ENCODE data around the gene TM9SF2.
"Not testable (repeated sequence)": the region's sequence is repeated elsewhere in the genome, so short reads cannot be mapped to it uniquely, and the experiment has no call there.

Gene TM9SF2

DNA sequence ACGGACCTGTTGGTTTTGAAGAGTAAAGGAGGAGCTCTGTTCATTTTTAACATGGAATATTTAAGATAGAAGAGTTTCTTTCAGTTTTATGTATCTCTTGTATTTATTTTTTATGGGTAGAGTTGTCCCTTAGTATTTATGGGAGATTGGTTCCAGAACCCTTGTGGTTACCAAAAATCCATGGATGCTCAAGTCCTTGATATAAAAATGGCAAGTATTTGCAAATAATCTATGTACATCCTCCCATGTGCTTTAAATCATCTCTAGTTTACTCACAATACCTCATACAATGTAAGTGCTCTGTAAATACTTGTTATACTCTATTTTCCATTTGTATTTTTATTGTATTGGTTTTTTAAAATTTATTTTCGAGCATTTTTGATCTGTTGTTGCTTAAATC lies 63.1 kb downstream of the TM9SF2 start:
- peaks cover 7 to 18% of the 10 kb centered on the region in 2 donors for H3K36me3 ChIP-seq (ENCODE audit: control insufficient read depth in 1 of 2, insufficient read depth in 2 of 2, low read length in 2 of 2)
- H3K9me3 ChIP-seq (ENCODE audit: control insufficient read depth in 1 of 2, low read length in 2 of 2) = no peaks in the 10 kb centered on the region
- no peaks in the 10 kb centered on the region for H3K4me1 ChIP-seq (ENCODE audit: control insufficient read depth in 1 of 2, insufficient read depth in 2 of 2, low read length in 2 of 2)
- H3K27ac ChIP-seq (ENCODE audit: low read length) = no peak overlapping the region
- no peaks in the 10 kb centered on the region for H3K27me3 ChIP-seq (ENCODE audit: low read depth, low read length)
- H3K4me3 ChIP-seq (ENCODE audit: low read depth in 1 of 2, low read length in 2 of 2) = no peak overlapping the region

DNA sequence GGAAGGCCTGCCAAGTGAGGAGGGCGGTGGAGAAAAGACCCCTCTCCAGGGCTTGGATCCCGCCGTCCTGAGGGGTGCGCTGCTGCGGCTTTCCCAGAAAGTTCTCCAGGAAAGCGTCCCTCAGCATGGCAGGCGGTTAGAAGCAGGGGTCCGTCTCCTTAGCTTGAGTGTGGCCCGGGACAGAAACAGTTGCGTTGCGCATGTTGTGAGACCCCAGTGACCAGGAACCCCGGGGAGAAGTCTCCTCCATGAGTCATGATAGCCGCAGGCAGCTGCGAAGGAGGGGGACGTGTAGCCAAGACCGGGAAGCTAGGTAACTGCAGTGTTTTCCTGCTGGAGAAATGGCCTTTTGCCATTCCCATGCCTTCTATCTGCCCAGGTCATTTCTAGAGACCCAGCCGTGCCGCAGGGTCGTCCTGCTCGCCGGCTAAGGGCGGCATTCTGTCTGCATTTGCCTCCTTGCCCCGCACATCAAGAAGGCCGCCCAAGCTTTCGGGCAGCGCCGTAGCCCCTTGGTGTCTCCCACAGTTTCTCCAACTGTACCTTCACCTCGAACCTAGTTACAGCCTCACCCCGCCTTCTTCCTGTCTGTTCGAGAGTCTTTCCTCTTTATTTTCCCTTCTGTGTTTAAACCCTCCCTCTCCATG lies 64.3 kb downstream of the TM9SF2 start:
- H3K4me1 ChIP-seq (ENCODE audit: control insufficient read depth in 1 of 2, insufficient read depth in 2 of 2, low read length in 2 of 2) = no peaks in the 10 kb centered on the region
- H3K4me3 ChIP-seq (ENCODE audit: low read depth in 1 of 2, low read length in 2 of 2) = peak overlapping the region; percentile 40 to 45
- no peaks in the 10 kb centered on the region for H3K9me3 ChIP-seq (ENCODE audit: control insufficient read depth in 1 of 2, low read length in 2 of 2)
- H3K36me3 ChIP-seq (ENCODE audit: control insufficient read depth in 1 of 2, insufficient read depth in 2 of 2, low read length in 2 of 2) = peaks cover 0 to 16% of the 10 kb centered on the region in 2 donors
- H3K27ac ChIP-seq (ENCODE audit: low read length) = no peak overlapping the region
- no peaks in the 10 kb centered on the region for H3K27me3 ChIP-seq (ENCODE audit: low read depth, low read length)

DNA sequence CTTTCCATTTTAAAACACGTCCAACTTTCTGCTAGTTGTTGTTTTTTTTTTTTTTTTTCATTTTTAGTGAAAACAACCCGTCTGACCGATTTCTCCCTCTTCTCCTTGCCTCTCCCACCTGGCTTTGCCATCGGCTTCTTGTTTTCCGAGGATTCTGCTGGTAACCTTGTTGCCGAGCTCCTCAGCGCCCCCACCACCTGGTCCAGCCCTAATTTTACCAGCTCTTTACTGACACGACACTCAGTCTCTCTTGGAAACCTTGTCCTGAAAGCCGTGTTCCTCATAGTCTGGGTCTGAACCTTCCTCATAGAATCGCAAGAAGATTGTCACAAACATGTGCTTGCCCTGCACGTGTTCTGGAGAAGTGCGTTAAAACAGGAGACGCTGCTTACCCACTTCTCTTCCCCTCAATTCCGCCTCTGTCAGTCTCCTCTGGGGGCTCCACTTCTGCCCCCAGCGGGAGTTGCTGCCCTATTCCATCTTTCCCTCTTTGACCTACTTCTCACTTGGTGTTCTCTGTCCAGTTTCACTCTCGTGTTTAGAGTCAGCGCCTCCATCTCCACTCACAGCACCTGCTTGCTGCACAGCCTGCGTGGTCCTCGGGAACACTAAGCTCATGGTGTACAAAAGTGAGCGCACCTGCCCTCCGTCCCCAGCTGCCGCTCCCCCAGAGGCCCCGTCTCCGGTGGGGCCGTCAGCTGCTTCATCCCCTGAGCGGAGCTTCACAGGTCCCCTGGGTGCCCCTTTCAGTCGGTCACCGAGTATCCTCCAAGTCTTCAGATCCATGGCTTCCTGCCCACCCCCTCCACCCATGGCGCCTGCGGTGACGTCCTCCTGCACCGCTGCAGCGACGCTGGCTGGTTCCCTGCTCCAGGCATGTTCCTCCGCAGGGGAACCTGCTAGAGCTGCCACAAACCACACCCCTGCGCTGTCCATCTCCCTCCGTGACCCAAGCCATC lies 65.1 kb downstream of the TM9SF2 start:
- H3K4me3 ChIP-seq (ENCODE audit: low read depth in 1 of 2, low read length in 2 of 2) = peak overlapping the region; percentile 40 to 45
- H3K27me3 ChIP-seq (ENCODE audit: low read depth, low read length) = no peaks in the 10 kb centered on the region

DNA sequence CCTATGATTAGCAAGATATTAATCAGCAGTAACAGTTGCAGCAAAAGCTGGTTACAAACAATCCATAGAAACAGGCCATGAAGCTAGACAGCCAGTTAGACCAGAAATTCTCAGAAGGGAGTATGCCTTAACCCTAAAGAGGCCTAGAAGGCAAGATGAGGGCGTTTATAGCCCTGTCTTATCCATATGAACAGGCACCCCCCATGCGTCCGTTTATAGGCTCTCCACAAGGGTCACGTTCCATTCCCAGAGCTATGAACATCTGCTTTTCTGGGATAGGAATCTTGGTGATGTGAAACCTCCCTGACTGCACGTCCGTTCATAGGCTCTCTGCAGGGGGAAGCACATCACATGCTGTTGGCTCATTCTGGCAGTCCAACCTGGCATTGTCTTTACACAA lies 67.6 kb downstream of the TM9SF2 start:
- H3K36me3 ChIP-seq (ENCODE audit: control insufficient read depth in 1 of 2, insufficient read depth in 2 of 2, low read length in 2 of 2); H3K27me3 ChIP-seq (ENCODE audit: low read depth, low read length); H3K9me3 ChIP-seq (ENCODE audit: control insufficient read depth in 1 of 2, low read length in 2 of 2); H3K27ac ChIP-seq (ENCODE audit: low read length); H3K4me1 ChIP-seq (ENCODE audit: control insufficient read depth in 1 of 2, insufficient read depth in 2 of 2, low read length in 2 of 2); H3K4me3 ChIP-seq (ENCODE audit: low read depth in 1 of 2, low read length in 2 of 2): not testable (repeated sequence)

More for the DNA sequence above, 65.1 kb downstream of the TM9SF2 start:
- peaks cover 0 to 15% of the 10 kb centered on the region in 2 donors for H3K36me3 ChIP-seq (ENCODE audit: control insufficient read depth in 1 of 2, insufficient read depth in 2 of 2, low read length in 2 of 2)
- no peaks in the 10 kb centered on the region for H3K4me1 ChIP-seq (ENCODE audit: control insufficient read depth in 1 of 2, insufficient read depth in 2 of 2, low read length in 2 of 2)
- H3K9me3 ChIP-seq (ENCODE audit: control insufficient read depth in 1 of 2, low read length in 2 of 2) = no peaks in the 10 kb centered on the region
- no peak overlapping the region for H3K27ac ChIP-seq (ENCODE audit: low read length)

DNA sequence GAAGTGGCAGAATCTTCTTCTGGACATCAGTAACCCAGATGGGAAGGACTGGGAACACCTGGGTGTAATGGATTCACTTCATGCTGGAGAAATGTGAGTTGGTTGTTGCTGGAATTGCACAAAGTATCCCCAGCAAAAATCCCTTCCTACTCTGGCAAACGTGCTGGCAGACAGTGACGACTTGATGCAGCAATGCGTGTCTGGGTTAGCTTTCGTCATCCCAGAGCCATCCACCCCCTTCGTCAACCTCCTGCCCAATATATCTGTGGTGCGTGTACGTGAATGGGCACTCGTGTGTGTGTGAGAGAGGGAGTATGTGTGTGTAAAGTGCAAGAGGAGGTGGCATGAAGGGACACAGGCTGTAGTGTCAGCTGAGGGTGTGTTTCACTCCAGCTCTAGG lies 70.9 kb downstream of the TM9SF2 start:
- no peaks in the 10 kb centered on the region for H3K9me3 ChIP-seq (ENCODE audit: control insufficient read depth in 1 of 2, low read length in 2 of 2)
- no peak overlapping the region for H3K4me3 ChIP-seq (ENCODE audit: low read depth in 1 of 2, low read length in 2 of 2)
- H3K27me3 ChIP-seq (ENCODE audit: low read depth, low read length) = no peaks in the 10 kb centered on the region
- no peak overlapping the region for H3K27ac ChIP-seq (ENCODE audit: low read length)
- no peaks in the 10 kb centered on the region for H3K36me3 ChIP-seq (ENCODE audit: control insufficient read depth in 1 of 2, insufficient read depth in 2 of 2, low read length in 2 of 2)
- H3K4me1 ChIP-seq (ENCODE audit: control insufficient read depth in 1 of 2, insufficient read depth in 2 of 2, low read length in 2 of 2) = no peaks in the 10 kb centered on the region

DNA sequence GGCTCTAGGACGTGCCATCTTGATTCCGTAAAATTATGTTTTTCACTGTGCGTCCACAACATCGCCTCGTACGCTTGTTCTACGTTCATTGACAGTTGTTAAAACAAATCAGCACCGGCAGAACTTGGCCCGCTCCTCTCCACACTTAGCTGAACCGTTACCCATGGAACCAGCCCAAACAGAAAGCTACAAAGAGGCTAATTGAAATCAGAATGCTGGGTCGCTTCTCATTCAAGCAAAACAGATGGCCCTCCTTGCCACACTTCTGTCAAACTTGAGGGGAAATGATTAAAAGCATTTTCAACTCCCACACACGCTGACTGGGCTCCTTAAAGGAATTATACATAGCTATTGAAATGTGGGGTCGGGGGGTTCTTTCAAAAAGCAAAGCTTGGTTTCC lies 71.6 kb downstream of the TM9SF2 start:
- H3K27me3 ChIP-seq (ENCODE audit: low read depth, low read length) = no peaks in the 10 kb centered on the region
- no peaks in the 10 kb centered on the region for H3K36me3 ChIP-seq (ENCODE audit: control insufficient read depth in 1 of 2, insufficient read depth in 2 of 2, low read length in 2 of 2)
- no peaks in the 10 kb centered on the region for H3K4me1 ChIP-seq (ENCODE audit: control insufficient read depth in 1 of 2, insufficient read depth in 2 of 2, low read length in 2 of 2)

DNA sequence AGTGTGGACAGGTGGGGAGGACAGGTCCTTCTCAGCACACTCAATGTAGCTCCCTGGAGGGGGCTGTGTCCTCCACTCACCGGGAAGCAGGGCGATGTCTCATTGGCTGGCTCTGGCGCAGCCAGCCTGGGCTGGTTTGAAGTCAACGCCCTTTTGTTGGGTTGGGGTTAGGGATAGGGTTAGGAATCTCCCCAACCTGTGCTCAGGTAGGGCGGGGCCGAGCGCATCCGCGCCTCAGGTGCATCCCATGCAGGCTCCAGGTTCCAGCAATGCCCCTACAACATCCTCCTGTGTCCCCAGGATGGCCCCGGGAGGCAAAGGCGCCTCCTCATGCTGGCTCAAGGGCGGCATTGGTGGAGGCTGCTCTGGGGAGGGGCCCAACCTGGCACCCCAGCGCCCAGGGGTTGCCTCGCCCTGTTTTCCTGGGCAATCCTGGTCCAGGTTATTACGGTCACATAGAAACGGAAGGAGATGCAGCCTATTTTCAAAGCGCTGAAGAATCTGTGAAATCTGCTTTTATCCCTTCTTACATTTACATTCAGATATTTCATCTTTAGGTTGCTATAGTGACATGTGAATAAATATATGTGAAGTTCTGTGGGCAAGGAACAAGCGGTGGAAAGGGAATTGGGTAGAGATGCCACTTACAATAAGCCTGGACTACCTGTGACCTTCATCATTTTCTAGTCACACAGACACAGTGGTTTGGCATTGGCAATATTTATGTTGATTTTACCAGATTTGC lies 74.3 kb downstream of the TM9SF2 start:
- no peak overlapping the region for H3K4me3 ChIP-seq (ENCODE audit: low read depth in 1 of 2, low read length in 2 of 2)
- peaks cover 0 to 4% of the 10 kb centered on the region in 2 donors for H3K4me1 ChIP-seq (ENCODE audit: control insufficient read depth in 1 of 2, insufficient read depth in 2 of 2, low read length in 2 of 2)
- H3K27ac ChIP-seq (ENCODE audit: low read length) = no peak overlapping the region
- H3K36me3 ChIP-seq (ENCODE audit: control insufficient read depth in 1 of 2, insufficient read depth in 2 of 2, low read length in 2 of 2) = no peaks in the 10 kb centered on the region
- no peaks in the 10 kb centered on the region for H3K27me3 ChIP-seq (ENCODE audit: low read depth, low read length)
- H3K9me3 ChIP-seq (ENCODE audit: control insufficient read depth in 1 of 2, low read length in 2 of 2) = no peaks in the 10 kb centered on the region

More for the DNA sequence above, 71.6 kb downstream of the TM9SF2 start:
- Histone ChIP-seq H3K27ac (ENCODE audit: low read length) (no peak overlapping the region), H3K9me3 (ENCODE audit: control insufficient read depth in 1 of 2, low read length in 2 of 2) (no peaks in the 10 kb centered on the region), H3K4me3 (ENCODE audit: low read depth in 1 of 2, low read length in 2 of 2) (no peak overlapping the region)

DNA sequence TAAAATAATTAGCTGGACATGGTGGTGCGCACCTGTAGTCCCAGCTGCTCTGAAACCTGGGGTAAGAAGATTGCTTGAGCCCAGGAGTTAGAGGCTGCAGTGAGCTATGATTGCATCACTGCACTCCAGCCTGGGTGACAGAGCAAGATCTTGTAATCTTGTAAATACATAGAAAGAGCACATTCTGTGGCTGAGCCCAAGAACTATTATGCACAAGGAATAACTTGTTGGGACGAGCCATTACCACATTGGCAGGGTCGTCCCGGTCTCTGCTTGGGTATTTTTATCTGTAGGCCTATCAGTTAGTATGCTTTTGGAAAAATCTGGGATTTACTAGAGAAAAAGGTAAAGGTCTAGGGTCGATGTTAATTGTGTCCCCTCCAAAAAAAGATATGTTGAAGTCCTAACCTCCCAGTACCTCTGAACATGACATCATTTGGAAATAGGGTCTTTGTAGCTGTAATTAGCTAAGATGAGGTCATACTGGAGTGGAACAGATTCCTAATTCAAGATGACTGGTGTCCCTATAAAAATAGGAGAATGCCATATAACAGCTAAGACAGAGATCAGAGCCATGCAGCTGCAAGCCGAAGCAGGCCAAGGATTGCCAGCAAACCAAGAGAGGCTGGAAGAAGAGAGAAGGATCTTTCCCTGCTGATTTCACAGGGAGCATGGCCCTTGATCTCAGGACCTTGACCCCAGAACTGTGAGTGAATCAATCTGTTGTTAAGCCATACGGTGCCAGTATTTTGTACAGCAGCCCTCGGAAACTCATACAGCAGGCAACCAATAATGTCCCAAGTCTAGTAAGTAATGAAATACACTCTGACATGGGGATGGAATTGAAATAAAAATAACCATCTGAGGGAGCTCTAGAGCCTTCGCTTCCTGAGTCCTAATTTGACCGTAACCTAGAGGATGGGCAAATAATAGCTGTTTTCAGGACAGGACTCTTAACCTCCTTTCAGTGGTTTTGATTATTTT lies 77.0 kb downstream of the TM9SF2 start:
- H3K27me3 ChIP-seq (ENCODE audit: low read depth, low read length) = no peaks in the 10 kb centered on the region

DNA sequence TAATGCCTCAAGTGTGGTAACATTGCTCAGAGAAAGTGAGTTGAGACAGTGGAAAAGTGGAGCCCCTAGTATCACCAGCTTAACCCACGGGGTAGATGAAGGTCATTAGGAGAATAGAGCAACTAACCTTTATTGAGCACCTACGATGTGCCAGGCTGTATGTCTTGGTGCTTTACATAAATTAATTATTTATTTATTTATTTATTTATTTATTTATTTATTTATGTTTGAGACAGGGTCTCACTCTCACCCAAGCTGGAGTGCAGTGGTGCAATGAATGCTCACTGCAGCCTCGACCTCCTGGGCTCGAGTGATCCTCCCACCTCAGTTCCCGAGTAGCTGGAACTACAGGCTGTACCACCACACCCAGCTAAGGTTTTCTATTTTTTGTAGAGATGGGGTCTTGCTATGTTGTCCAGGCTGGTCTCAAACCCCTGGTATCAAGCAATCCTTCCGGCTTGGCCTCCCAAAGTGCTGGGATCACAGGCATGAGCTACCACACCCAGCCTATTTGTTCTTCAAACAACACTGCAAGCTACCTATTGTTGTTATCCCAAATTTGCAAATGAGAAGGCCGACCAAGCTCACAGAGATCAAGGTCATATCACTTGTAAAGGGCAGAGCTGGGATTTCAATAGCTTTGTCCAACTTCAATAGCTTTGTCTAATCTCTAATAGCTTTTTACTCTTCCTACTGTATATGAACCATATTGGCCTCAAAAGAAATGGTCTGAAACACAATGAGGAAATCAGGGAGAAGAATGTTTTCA lies 79.4 kb downstream of the TM9SF2 start:
- H3K9me3 ChIP-seq (ENCODE audit: control insufficient read depth in 1 of 2, low read length in 2 of 2) = no peaks in the 10 kb centered on the region
- H3K36me3 ChIP-seq (ENCODE audit: control insufficient read depth in 1 of 2, insufficient read depth in 2 of 2, low read length in 2 of 2) = no peaks in the 10 kb centered on the region
- peaks cover 0 to 4% of the 10 kb centered on the region in 2 donors for H3K4me1 ChIP-seq (ENCODE audit: control insufficient read depth in 1 of 2, insufficient read depth in 2 of 2, low read length in 2 of 2)
- H3K27me3 ChIP-seq (ENCODE audit: low read depth, low read length) = no peaks in the 10 kb centered on the region
- no peak overlapping the region for H3K27ac ChIP-seq (ENCODE audit: low read length)
- no peak overlapping the region for H3K4me3 ChIP-seq (ENCODE audit: low read depth in 1 of 2, low read length in 2 of 2)

More for the DNA sequence above, 77.0 kb downstream of the TM9SF2 start:
- Histone ChIP-seq H3K4me1 (ENCODE audit: control insufficient read depth in 1 of 2, insufficient read depth in 2 of 2, low read length in 2 of 2) (peaks cover 0 to 4% of the 10 kb centered on the region in 2 donors), H3K9me3 (ENCODE audit: control insufficient read depth in 1 of 2, low read length in 2 of 2) (no peaks in the 10 kb centered on the region), H3K27ac (ENCODE audit: low read length) (no peak overlapping the region), H3K4me3 (ENCODE audit: low read depth in 1 of 2, low read length in 2 of 2) (no peak overlapping the region), H3K36me3 (ENCODE audit: control insufficient read depth in 1 of 2, insufficient read depth in 2 of 2, low read length in 2 of 2) (no peaks in the 10 kb centered on the region)

DNA sequence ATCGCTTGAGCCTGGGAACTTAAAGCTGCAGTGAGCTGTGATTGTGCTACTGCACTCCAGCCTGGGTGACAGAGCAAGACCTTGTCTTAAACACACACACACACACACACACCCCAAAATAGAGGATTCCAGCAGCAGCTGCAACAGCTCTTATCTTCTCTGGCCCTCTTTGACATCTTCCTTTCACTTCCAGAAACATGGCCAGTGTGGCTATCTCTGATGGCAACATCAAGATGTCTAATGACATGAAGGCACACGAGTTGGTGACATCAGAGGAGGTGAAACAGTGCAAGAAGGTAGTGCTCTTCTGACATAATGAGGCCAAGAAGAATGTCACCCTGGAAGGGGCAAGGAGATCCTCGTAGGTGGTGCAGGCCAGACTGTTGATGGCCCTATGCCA lies 81.2 kb downstream of the TM9SF2 start:
- Histone ChIP-seq H3K27me3 (ENCODE audit: low read depth, low read length) (no peaks in the 10 kb centered on the region), H3K27ac (ENCODE audit: low read length) (no peak overlapping the region), H3K4me3 (ENCODE audit: low read depth in 1 of 2, low read length in 2 of 2) (no peak overlapping the region), H3K36me3 (ENCODE audit: control insufficient read depth in 1 of 2, insufficient read depth in 2 of 2, low read length in 2 of 2) (no peaks in the 10 kb centered on the region), H3K4me1 (ENCODE audit: control insufficient read depth in 1 of 2, insufficient read depth in 2 of 2, low read length in 2 of 2) (peaks cover 0 to 4% of the 10 kb centered on the region in 2 donors), H3K9me3 (ENCODE audit: control insufficient read depth in 1 of 2, low read length in 2 of 2) (no peaks in the 10 kb centered on the region)
